Measurements from ENCODE around the gene ASF1B.

ASF1B gene

DNA sequence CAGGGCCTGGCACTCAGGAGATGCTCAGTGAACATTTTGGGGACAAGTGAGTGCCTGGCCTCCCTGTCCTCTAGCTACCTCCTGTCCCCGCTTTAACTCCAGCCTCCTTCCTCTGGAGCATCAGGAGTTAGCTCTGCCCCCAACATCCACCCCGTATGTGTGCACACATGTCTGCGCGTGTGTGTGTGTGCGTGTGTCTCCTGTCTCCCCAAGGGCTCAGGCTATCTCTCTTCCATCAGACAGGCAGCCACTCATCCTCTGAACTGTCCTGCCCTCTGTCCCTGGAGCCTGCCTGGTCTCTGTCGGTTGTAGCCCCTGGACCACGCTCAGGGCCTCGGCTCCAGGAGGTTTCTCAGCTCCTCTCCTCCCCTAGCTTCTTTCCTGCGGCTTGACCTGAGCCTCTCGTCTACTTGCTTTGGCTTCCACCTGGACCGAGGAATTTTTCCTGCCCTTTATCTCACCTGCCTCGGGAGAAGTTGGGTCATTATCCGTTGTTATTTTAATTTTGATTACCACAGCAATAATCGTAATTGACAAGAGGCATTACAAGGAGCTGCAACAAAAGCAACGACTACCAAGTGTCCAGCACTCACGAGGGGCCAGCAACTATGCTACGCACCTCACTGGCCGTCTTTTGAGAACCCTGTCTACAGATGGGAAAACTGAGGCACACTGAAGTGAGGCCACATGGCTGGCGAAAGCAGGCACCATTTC, 32.0 kb upstream of the ASF1B start:
- Histone ChIP-seq H3K4me3 (ENCODE audit: low read length) (no peak overlapping the region), H3K4me1 (ENCODE audit: control insufficient read depth, insufficient read depth, low read length) (no peaks in the 10 kb centered on the region), H3K36me3 (ENCODE audit: insufficient read depth, low read length) (no peaks in the 10 kb centered on the region), H3K9me3 (replicated peaks; ENCODE audit: low read length) (no peaks in the 10 kb centered on the region), H3K27me3 (ENCODE audit: control insufficient read depth, insufficient read depth, low read length) (no peaks in the 10 kb centered on the region), H3K4me2 (ENCODE audit: low read length) (no peak overlapping the region), H3K9ac (ENCODE audit: low read depth, low read length) (no peak overlapping the region)

DNA sequence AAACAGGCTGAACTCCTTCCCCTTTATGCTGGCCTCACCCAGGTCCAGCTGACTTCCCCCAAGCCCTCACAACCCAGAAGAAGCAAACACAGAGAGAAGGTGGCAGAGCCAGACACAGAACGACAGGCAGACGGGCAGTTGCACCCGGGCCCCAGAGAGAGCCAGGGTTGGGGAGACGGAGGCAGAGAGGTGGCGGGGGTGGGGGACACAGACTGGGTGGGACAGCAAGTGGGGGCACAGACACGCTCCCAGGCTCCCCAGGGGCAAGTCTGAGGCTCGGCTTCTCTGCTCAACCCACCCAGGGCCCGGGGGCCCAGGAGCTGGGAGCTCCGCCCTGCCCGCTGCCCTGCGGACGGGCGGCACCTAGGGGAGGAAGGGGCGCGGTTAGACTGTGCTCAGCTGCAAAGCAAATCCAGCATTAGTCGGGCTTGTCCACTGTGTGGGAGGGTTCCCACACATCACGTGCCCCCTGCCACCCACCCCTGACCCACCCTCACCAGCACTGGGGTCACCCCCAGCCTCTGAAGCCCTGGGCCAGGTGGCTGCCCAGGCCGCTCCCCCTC, 31.3 kb upstream of the ASF1B start:
- H3K27me3 ChIP-seq (ENCODE audit: control insufficient read depth, insufficient read depth, low read length) = no peaks in the 10 kb centered on the region
- no peak overlapping the region for H3K9ac ChIP-seq (ENCODE audit: low read depth, low read length)
- no peaks in the 10 kb centered on the region for H3K4me1 ChIP-seq (ENCODE audit: control insufficient read depth, insufficient read depth, low read length)
- H3K9me3 ChIP-seq (replicated peaks; ENCODE audit: low read length) = no peaks in the 10 kb centered on the region
- no peaks in the 10 kb centered on the region for H3K36me3 ChIP-seq (ENCODE audit: insufficient read depth, low read length)
- H3K4me3 ChIP-seq (ENCODE audit: low read length) = no peak overlapping the region
- H3K4me2 ChIP-seq (ENCODE audit: low read length) = no peak overlapping the region

DNA sequence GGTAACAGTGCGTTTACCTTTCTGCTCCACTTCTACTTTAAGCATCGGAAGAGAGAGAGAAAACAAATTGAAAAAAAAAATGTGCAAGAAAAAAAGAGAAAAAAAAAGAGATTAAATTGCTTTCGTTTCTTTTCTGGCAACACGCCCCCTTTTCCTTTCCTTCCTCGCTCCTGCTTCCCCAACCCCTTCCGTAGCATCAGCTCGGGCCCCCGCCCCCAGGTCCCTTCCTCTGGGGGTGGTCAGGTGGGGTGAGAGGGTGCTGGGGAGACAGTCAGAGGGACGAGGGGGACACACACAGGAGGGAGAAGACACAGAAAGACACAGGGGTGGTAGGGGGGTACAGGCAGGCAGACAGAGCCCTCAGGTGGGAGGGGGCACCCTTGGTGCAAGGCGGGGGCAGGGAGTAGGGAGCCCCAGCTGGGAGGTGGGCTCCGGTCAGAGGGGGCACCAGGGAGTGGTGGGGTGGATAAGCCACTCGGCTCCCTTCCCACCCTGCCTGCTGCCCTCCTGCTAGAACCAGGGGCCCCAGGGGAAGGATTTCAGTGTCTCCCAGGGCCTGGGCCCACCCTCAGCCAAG, 30.7 kb upstream of the ASF1B start:
- no peak overlapping the region for H3K9ac ChIP-seq (ENCODE audit: low read depth, low read length)
- H3K4me3 ChIP-seq (ENCODE audit: low read length) = no peak overlapping the region
- no peak overlapping the region for H3K4me2 ChIP-seq (ENCODE audit: low read length)
- H3K27me3 ChIP-seq (ENCODE audit: control insufficient read depth, insufficient read depth, low read length) = no peaks in the 10 kb centered on the region
- no peaks in the 10 kb centered on the region for H3K4me1 ChIP-seq (ENCODE audit: control insufficient read depth, insufficient read depth, low read length)
- no peaks in the 10 kb centered on the region for H3K36me3 ChIP-seq (ENCODE audit: insufficient read depth, low read length)
- H3K9me3 ChIP-seq (replicated peaks; ENCODE audit: low read length) = no peaks in the 10 kb centered on the region

- Histone ChIP-seq H3K4me3 (ENCODE audit: low read length) (no peak overlapping the region), H3K36me3 (ENCODE audit: insufficient read depth, low read length) (no peaks in the 10 kb centered on the region), H3K9me3 (replicated peaks; ENCODE audit: low read length) (no peaks in the 10 kb centered on the region), H3K27me3 (ENCODE audit: control insufficient read depth, insufficient read depth, low read length) (no peaks in the 10 kb centered on the region), H3K4me2 (ENCODE audit: low read length) (no peak overlapping the region), H3K4me1 (ENCODE audit: control insufficient read depth, insufficient read depth, low read length) (no peaks in the 10 kb centered on the region), H3K9ac (ENCODE audit: low read depth, low read length) (no peak overlapping the region)
These were observed 29.8 kb upstream of the ASF1B start for GRCh38 chr19:14165990-14166830.

DNA sequence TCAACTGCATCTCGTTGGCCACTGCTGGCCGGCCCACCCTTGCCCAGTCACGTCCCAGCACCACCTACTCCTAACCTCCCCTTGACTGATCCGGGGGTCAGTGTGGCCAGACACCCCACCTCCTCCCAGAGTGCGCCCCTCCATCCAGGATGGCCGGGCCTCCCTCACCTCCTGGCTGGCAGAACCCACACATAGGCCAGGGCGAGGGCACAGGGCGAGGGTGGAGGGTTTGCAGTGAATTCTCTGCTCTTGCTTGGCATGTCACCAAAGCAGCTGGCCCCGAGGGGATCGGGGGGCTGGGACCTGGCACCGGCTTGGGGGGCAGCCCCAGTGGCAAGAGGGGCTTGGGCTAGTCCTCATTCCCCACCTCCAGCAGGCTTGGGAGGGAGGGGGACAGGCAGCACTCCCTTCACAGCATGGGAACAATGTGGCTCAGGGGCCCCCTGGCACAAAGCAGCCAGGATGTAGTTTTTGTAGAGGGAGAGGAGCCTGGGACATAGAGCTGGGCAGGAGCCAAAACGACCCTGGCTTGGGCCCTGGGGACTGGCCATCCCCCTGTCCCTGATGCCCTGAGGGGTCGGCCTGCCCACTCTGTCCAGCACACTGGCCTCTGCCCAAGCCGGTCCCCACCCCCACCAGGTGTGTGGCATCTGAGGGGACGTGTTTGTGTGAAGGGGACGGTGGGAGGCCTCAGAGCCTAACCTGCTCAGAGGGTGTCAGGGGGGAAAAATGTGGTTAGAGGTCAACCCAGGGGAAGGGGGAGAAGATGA, 28.5 kb upstream of the ASF1B start:
- no peak overlapping the region for H3K4me3 ChIP-seq (ENCODE audit: low read length)
- H3K4me2 ChIP-seq (ENCODE audit: low read length) = no peak overlapping the region
- H3K27me3 ChIP-seq (ENCODE audit: control insufficient read depth, insufficient read depth, low read length) = peaks cover 8% of the 10 kb centered on the region
- no peaks in the 10 kb centered on the region for H3K4me1 ChIP-seq (ENCODE audit: control insufficient read depth, insufficient read depth, low read length)
- no peaks in the 10 kb centered on the region for H3K36me3 ChIP-seq (ENCODE audit: insufficient read depth, low read length)
- no peak overlapping the region for H3K9ac ChIP-seq (ENCODE audit: low read depth, low read length)
- no peaks in the 10 kb centered on the region for H3K9me3 ChIP-seq (replicated peaks; ENCODE audit: low read length)

DNA sequence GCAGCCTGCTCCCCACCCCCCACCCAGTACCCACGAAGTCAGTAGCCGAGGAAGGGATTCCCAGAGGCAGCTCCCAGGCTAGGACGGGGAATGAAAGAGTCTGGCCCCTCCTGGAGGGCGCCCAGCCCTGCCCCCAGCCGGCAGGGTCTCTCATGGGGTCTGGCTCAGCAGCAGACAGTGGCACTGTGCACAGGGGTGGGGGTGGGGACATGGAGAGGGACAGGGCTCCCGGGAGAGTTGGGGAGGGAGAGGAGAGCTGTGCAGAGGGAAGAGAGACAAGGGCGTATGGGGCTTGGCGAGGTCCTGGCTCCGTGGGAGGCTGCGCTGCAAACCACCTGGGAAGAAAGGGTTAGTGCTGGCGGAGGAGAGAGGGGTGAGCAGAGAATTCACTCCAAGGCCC, 27.7 kb upstream of the ASF1B start:
- H3K4me2 ChIP-seq (ENCODE audit: low read length) = no peak overlapping the region
- H3K9me3 ChIP-seq (replicated peaks; ENCODE audit: low read length) = no peaks in the 10 kb centered on the region
- H3K9ac ChIP-seq (ENCODE audit: low read depth, low read length) = no peak overlapping the region
- H3K4me3 ChIP-seq (ENCODE audit: low read length) = no peak overlapping the region
- no peaks in the 10 kb centered on the region for H3K4me1 ChIP-seq (ENCODE audit: control insufficient read depth, insufficient read depth, low read length)
- H3K36me3 ChIP-seq (ENCODE audit: insufficient read depth, low read length) = no peaks in the 10 kb centered on the region
- H3K27me3 ChIP-seq (ENCODE audit: control insufficient read depth, insufficient read depth, low read length) = peaks cover 8% of the 10 kb centered on the region

DNA sequence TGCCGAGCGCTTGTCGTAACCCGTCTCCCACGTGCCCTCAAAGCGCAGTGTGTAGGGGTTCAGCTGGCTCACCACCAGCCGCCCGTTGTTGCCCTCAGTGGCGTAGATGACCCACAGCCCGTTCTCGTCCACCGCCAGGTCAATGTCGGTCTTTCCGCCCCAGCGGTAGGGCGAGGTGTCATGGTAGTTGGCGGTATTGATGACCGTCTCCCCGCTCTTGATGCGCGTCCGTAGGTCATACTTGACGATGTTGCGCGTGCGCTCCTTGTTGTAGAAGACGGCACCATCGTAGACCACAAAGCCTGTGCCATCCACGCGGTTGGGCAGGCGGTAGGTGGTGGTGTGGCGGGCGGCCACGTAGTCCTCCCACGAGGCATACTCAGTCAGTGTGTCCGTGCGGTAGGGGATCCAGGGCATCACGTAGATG, 26.5 kb upstream of the ASF1B start:
- Histone ChIP-seq H3K27me3 (ENCODE audit: control insufficient read depth, insufficient read depth, low read length) (peaks cover 8% of the 10 kb centered on the region), H3K4me1 (ENCODE audit: control insufficient read depth, insufficient read depth, low read length) (no peaks in the 10 kb centered on the region), H3K4me3 (ENCODE audit: low read length) (no peak overlapping the region), H3K36me3 (ENCODE audit: insufficient read depth, low read length) (peaks cover 2% of the 10 kb centered on the region), H3K9ac (ENCODE audit: low read depth, low read length) (no peak overlapping the region), H3K9me3 (replicated peaks; ENCODE audit: low read length) (no peaks in the 10 kb centered on the region), H3K4me2 (ENCODE audit: low read length) (no peak overlapping the region)

DNA sequence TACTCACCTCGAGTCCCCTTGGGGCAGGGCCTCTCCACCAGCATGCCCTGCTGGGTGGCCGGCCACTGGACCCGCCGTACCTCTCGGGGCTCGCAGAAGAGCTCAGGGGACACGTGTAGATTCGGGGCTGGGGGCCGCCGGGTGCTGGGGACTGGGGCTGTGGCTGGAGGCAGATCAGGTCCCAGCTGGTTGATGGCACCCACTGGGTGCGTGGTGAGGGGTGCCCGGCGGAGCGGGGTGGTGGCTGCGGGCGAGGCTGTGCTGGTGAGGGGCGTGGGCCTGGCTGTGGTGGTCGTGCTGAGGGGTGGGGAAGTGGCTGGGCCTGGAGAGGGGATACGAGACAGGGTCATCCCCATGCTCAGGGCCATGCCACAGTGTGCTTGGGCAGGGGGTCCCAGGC, 24.9 kb upstream of the ASF1B start:
- Histone ChIP-seq H3K4me2 (ENCODE audit: low read length) (no peak overlapping the region), H3K27me3 (ENCODE audit: control insufficient read depth, insufficient read depth, low read length) (peaks cover 8% of the 10 kb centered on the region), H3K9me3 (replicated peaks; ENCODE audit: low read length) (no peaks in the 10 kb centered on the region), H3K36me3 (ENCODE audit: insufficient read depth, low read length) (peaks cover 2% of the 10 kb centered on the region), H3K4me3 (ENCODE audit: low read length) (no peak overlapping the region), H3K4me1 (ENCODE audit: control insufficient read depth, insufficient read depth, low read length) (no peaks in the 10 kb centered on the region), H3K9ac (ENCODE audit: low read depth, low read length) (no peak overlapping the region)

GRCh38 chr19:14160017-14160703, 23.8 kb upstream of the ASF1B start:
- Histone ChIP-seq H3K4me3 (ENCODE audit: low read length) (no peak overlapping the region), H3K27me3 (ENCODE audit: control insufficient read depth, insufficient read depth, low read length) (peaks cover 8% of the 10 kb centered on the region), H3K9me3 (replicated peaks; ENCODE audit: low read length) (no peaks in the 10 kb centered on the region), H3K4me1 (ENCODE audit: control insufficient read depth, insufficient read depth, low read length) (no peaks in the 10 kb centered on the region), H3K36me3 (ENCODE audit: insufficient read depth, low read length) (peaks cover 2% of the 10 kb centered on the region), H3K9ac (ENCODE audit: low read depth, low read length) (no peak overlapping the region), H3K4me2 (ENCODE audit: low read length) (no peak overlapping the region)

DNA sequence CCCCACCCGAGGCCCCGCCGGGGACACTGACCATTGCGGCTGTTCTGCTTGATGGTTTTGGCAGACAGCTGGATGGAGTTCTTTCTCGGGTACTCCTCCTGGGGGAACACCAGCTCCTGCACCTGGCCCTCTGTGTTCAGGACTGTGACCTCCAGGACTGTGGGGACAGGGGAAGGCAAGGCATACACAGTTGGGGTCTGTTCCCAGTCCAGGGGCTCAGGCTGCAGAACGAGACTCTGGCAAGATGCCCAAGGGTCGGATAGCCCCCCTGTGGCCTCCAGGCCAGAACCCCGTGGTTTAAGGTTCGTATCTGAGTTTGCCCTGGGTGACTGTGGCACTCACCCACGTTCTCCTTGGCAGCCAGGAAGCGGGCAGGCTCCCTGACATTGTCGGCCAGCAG, 22.7 kb upstream of the ASF1B start:
- H3K4me3 ChIP-seq (ENCODE audit: low read length) = no peak overlapping the region
- H3K4me2 ChIP-seq (ENCODE audit: low read length) = no peak overlapping the region
- peaks cover 2% of the 10 kb centered on the region for H3K36me3 ChIP-seq (ENCODE audit: insufficient read depth, low read length)
- H3K27me3 ChIP-seq (ENCODE audit: control insufficient read depth, insufficient read depth, low read length) = peaks cover 8% of the 10 kb centered on the region
- H3K9me3 ChIP-seq (replicated peaks; ENCODE audit: low read length) = no peaks in the 10 kb centered on the region
- no peaks in the 10 kb centered on the region for H3K4me1 ChIP-seq (ENCODE audit: control insufficient read depth, insufficient read depth, low read length)
- no peak overlapping the region for H3K9ac ChIP-seq (ENCODE audit: low read depth, low read length)

Data from skeletal muscle satellite cell (primary cell).